Suppressor macrophage (primary cell): ENCODE data around the gene ZNF652.
"Not testable (repeated sequence)": the region's sequence is repeated elsewhere in the genome, so short reads cannot be mapped to it uniquely, and the experiment has no call there.

Source experiments
- DNase-seq, 4 experiments: peaks; one replicate each; pipeline ENCODE4 v3.0.0-alpha.2; 2020 to 2022

Gene ZNF652

GRCh38 chr17:49312722-49313121 is 49.3 kb downstream of the ZNF652 start:
- no peak for DNase-seq

GRCh38 chr17:49299996-49300395 is 62.1 kb downstream of the ZNF652 start:
- DNase-seq, result no peak

DNA sequence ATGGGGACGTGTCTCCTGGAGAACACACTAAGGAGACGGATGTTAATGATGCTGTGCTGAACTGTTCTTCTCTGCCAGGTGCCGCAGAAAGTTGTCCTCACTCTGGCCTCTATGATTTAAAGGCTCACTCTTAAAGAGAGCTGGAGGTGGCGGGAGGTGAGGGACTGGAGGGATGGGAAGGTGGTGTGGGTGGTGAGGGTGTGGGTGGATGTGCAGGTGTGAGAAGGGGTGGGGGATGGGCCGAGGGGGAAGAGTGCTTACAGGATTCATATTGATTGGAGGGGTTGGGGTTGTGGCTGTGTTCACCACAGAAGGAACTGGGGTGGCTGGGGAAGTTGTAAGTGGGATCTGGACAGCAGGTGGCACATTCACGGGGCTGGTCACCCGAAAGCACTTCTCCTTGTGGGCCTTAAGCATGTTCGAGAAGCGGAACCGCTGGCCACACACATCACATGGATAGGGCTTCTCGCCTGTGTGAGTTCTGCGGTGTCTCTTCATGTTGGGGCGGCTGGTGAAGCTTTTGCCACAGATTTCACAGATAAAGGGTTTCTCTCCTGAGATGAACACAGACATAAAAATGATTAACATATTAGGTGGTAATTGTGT is 63.6 kb downstream of the ZNF652 start:
- DNase-seq, result no peak

- peak in 1 of 4 experiments; percentile 12 for DNase-seq
Measured at GRCh38 chr17:49297141-49297540, 64.9 kb downstream of the ZNF652 start.

DNA sequence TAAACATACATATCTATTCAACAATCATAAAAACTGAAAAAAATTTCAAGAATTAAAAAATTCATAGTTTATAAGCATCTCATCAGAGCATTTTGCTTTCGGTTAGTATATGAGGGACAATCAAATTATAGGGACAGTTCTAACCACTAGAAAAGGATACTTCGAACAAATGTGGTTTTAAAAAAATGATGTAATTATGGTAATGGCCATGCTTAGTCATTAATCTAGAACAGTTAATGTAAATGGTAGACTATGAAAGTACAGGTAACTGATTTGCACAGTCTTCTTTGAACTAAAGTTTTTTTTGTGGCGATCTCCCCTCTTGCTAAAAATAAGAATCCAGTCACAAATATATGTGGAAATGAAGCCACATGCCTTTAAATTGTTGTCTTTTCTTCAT is 67.9 kb downstream of the ZNF652 start:
- no peak for DNase-seq

DNA sequence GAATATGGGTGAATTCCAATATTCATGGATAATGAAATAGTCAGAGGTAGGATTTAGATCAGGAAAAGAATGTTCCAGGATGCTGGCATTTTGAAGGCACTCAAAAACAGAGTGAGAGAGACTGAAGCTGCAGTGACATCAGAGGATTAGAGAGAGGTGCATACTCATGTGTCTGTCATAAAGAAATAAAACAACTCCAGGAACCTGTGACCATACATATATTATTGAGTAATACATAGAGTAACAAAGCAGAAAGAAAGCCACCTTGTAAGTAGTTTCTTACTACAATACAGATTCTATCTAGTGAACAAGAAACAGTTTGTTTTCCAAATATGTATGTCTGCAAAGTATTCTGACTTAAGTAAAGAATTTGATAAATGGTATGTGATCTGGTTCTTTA is 69.1 kb downstream of the ZNF652 start:
- DNase-seq, result no peak

- no peak for DNase-seq
Measured at GRCh38 chr17:49291929-49292328, 70.1 kb downstream of the ZNF652 start.

GRCh38 chr17:49290690-49291359 is 71.2 kb downstream of the ZNF652 start:
- DNase-seq, result peak; percentile 48 to 69 (median 53)

GRCh38 chr17:49288388-49288787 is 73.7 kb downstream of the ZNF652 start:
- no peak for DNase-seq

- no peak for DNase-seq
Measured at GRCh38 chr17:49287481-49287880, 74.6 kb downstream of the ZNF652 start.

DNA sequence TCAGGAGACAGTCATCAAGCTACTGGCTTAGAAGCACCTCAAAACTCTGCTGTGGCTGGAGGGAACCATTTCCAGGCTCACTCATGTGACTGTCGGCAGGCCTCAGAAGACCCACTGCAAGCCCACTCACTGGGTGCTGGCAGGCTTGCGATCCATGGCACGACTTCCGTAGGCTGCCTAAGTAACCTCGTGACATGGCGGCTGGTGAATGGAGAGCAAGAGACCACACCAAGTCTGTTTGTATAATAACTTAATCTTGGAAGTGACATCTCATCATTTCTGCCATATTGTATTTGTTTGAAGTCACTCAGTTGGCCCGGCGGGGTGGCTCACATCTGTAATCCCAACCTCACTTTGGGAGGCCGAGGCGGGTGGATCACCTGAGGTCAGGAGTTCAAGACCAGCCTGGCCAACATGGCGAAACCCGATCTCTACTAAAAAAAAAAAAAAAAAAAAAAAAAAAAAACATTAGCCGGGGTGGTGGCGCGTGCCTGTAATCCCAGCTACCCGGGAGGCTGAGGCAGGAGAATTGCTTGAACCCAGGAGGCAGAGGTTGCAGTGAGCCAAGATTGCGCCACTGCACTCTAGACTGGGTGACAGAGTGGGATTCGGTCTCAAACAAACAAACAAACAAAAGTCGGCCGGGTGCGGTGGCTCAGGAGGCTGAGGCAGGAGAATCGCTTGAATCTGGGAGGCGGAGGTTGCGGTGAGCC is 75.6 kb downstream of the ZNF652 start:
- DNase-seq, result not testable (repeated sequence)

- DNase-seq, result no peak
Measured at GRCh38 chr17:49285716-49286115, 76.3 kb downstream of the ZNF652 start.

DNA sequence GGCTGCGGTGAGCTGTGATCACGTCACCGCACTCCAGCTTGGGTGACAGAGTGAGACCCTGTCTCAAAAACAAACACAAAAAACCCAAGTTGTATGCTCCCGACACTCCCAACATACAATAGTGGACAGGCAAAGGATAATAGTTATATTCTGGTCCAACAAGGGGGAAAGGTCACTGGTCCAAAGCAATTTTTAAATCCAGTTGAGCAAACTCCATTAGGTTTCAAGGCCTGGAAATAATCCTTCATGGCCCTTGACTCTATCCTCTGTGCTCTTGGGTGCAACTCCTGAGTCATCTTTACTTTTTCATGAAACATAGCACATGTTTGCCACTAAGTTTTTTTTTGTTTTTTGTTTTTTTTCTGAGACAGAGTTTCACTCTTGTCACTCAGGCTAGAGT is 81.1 kb downstream of the ZNF652 start:
- DNase-seq, result no peak

GRCh38 chr17:49280061-49280460 is 82.0 kb downstream of the ZNF652 start:
- DNase-seq, result no peak

DNA sequence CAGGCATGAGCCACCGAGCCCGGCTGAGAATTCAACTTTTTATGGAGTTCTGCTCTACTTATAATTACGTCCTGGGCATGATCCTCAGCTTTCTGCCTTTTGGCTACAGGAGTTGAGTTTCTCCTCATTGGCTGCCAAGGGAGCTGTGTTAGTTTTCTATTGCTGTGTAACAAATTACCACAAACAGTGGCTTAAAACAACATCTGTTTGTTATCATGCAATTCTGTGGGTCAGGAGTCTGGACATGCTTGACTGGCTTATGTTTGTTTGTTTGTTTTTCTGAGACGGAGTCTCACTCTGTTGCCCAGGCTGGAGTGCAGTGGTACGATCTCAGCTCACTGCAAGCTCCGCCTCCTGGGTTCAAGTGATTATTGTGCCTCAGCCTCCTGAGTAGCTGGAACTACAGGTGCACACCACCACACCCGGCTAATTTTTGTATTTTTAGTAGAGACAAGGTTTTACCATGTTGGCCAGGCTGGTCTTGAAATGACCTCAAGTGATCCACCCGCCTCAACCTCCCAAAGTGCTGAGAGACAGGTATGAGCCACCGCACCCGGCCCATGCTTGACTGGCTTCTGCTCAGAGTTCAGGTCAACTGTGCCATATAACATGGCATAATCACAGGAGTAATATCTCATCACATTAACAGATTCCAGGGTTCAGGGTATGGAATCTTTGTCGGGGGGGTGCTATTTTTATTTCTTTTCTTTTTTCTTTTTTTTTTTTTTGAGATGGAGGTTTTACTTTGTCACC is 82.6 kb downstream of the ZNF652 start:
- DNase-seq, result not testable (repeated sequence)

DNA sequence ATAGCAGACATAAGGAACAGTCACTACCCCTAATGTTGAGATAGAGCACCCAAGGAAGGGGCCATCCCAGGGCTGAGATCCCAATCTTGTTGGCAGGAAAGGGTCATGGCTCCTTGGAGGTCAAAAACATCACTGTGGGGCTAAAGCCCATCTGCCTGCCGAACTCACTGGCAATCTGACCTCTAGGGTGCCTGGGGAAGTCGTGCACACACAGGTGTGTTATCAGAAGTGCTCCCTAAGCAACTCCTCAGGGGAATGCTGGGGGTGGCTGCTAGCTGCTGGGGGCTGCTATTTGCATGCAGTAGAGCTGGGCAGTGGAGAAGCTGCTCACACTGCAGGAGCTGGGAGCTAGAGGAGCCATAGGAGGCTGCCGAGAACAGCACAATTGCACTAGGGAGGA is 84.0 kb downstream of the ZNF652 start:
- no peak for DNase-seq

GRCh38 chr17:49277638-49278037 is 84.4 kb downstream of the ZNF652 start:
- DNase-seq, result peak in 3 of 4 experiments; percentile 48 to 53 (median 50)

DNA sequence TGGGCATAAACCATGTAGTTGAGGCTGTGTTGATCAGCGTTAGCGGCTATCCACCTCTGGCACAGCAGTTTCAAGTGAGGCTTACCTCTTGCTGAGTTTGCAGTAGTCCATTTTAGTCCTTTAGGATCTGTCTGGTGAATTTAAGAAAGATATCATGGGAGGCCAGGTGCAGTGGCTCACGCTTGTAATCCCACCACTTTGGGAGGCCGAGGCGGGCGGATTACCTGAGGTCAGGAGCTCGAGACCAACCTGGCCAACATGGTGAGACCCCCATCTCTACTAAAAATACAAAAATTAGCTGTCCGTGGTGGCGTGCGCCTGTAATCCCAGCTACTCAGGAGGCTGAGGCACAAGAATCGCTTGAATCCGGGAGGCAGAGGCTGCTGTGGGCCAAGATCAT is 86.1 kb downstream of the ZNF652 start:
- DNase-seq, result not testable (repeated sequence)

DNA sequence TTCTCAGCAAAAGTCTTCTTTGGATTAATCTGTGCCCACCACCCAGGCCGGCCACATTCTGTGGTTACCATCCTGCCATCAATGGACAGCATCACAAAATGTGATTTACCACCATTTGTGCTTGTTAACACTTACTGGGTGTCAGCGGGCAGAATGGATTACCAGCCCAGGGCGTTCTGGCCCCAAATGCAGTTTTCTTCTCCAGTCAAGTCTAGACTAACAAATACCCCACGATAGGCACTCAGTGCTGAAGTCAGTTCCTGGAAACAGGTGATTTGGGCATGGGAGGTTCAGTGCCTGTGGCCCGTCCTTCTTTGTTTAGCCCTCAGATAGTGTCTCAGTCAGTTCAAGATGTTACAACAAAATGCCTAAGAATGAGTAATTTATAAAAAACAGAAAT is 92.7 kb downstream of the ZNF652 start:
- DNase-seq, result no peak

GRCh38 chr17:49267912-49268311 is 94.1 kb downstream of the ZNF652 start:
- no peak for DNase-seq

- DNase-seq, result no peak
Measured at GRCh38 chr17:49266233-49266632, 95.8 kb downstream of the ZNF652 start.

DNA sequence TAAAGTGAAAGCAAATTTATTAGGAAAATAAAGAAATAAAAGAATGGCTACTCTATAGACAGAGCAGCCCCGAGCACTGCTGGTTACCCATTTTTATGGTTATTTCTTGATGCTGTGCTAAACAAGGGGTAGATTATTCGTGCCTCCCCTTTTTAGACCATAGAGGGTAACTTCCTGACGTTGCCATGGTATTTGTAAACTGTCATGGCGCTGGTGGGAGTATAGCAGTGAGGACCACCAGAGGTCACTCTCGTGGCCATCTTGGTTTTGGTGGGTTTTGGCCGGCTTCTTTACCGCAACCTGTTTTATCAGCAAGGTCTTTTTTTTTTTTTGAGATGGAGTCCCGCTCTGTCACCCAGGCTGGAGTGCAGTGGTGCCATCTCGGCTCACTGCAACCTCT is 100.5 kb downstream of the ZNF652 start:
- DNase-seq, result not testable (repeated sequence)

DNA sequence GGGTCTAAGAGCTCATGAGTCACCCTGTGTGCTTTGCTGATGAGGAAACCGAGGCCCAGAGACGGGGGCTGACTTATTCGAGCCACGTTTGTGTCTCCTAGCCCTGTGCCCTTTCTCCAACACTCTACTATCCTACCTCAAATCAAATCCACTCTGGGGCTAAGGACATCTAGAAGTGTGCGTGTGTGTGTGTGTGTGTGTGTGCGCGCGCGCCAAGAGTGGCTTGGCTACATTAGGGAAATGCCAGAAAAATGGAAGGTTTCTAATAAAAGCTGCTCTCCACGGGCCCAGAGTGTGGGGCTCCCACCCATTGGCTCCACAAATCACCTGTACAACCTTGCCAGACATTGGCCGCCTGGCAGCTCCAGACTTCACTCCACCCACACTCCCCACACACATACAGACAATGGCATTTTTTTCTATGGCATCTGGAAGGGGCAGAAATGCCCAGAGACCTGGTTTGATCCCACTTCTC is 101.2 kb downstream of the ZNF652 start:
- DNase-seq, result peak in 1 of 4 experiments; percentile 75
